ENCODE results near the gene RCN2.

DNA sequence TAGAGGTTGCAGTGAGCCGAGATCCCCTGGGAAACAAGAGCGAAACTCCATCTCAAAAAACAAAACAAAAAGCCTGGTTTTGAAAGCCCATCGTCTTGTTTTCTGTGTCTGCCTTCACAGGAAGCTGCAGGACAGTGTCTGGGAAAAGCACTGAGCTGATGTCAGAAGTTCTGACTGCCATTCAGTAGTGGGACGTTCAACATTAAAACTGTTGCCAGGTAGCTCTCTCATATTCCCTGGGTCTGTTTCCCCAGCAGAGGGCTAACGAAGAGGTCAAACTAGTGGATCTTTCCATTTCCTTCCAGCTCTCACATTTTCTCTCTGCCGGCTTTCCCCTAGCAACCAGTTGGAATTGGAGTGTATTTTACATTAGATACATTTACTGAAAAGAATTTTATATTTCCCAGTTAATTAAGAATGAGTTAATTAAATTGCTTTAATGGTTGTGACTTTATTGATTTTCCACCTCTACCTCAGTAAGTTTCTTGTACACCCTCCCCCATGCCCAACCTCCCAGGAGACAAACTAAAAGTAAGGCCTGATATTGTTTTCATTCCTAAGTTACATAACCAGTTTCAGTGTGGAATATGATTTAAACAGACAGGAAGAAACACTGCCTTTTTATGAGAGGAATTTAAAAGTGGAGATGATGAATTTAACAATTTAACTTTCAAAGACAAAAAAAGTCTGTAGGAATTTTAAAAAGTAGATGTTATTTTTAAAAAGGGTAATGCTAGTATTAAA, 29.9 kb downstream of the RCN2 start:
- TF ChIP-seq, protein P1, sequence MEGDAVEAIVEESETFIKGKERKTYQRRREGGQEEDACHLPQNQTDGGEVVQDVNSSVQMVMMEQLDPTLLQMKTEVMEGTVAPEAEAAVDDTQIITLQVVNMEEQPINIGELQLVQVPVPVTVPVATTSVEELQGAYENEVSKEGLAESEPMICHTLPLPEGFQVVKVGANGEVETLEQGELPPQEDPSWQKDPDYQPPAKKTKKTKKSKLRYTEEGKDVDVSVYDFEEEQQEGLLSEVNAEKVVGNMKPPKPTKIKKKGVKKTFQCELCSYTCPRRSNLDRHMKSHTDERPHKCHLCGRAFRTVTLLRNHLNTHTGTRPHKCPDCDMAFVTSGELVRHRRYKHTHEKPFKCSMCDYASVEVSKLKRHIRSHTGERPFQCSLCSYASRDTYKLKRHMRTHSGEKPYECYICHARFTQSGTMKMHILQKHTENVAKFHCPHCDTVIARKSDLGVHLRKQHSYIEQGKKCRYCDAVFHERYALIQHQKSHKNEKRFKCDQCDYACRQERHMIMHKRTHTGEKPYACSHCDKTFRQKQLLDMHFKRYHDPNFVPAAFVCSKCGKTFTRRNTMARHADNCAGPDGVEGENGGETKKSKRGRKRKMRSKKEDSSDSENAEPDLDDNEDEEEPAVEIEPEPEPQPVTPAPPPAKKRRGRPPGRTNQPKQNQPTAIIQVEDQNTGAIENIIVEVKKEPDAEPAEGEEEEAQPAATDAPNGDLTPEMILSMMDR (IDR thresholded peaks at IDR 0.05; ENCODE audit: poor library complexity): no peak
- TF ChIP-seq EZH2phosphoT487 (IDR thresholded peaks at IDR 0.05; ENCODE audit: low read depth, severe bottlenecking, unreplicated experiment): no peak
